IPS-NIHi7 (cell line): ENCODE measurements around the gene HAT1.
"Not testable (repeated sequence)": the region's sequence is repeated elsewhere in the genome, so short reads cannot be mapped to it uniquely, and the experiment has no call there.

Experiments used
- DNase-seq: peaks from one replicate; pipeline ENCODE4 v3.0.0; 2012; ENCODE audit warnings: mixed read lengths; ENCODE audit errors: extremely low spot score

Gene HAT1

GRCh38 chr2:171972329-171972982, 50.2 kb downstream of the HAT1 start:
- no peak for DNase-seq

GRCh38 chr2:171979103-171979502, 56.8 kb downstream of the HAT1 start:
- no peak for DNase-seq

- not testable (repeated sequence) for DNase-seq
These were observed 61.7 kb downstream of the HAT1 start for GRCh38 chr2:171983924-171984323.

- DNase-seq = no peak
These were observed 62.8 kb downstream of the HAT1 start for GRCh38 chr2:171985076-171985475.

GRCh38 chr2:171986778-171987177, 64.5 kb downstream of the HAT1 start:
- DNase-seq = no peak

- DNase-seq = no peak
These were observed 68.8 kb downstream of the HAT1 start for GRCh38 chr2:171991027-171991426.

GRCh38 chr2:171995586-171995985, 73.3 kb downstream of the HAT1 start:
- DNase-seq = no peak

GRCh38 chr2:171996021-171996420, 73.8 kb downstream of the HAT1 start:
- no peak for DNase-seq

GRCh38 chr2:171997031-171997430, 74.8 kb downstream of the HAT1 start:
- not testable (repeated sequence) for DNase-seq

GRCh38 chr2:171999161-171999560, 76.9 kb downstream of the HAT1 start:
- DNase-seq = no peak

- DNase-seq = peak; percentile 99
These were observed 77.6 kb downstream of the HAT1 start, which contains the start of gene METAP1D for GRCh38 chr2:171999604-172000469. METAP1D (plus strand) TSS chr2:171999953; CDS start chr2:171999970, 17 bp downstream.

GRCh38 chr2:172000696-172001361, 78.6 kb downstream of the HAT1 start:
- DNase-seq = no peak

- no peak for DNase-seq
These were observed 85.1 kb downstream of the HAT1 start for GRCh38 chr2:172007372-172007771.

GRCh38 chr2:172009823-172010222, 87.6 kb downstream of the HAT1 start:
- DNase-seq = no peak

GRCh38 chr2:172011812-172012575, 89.7 kb downstream of the HAT1 start:
- no peak for DNase-seq

GRCh38 chr2:172012677-172013391, 90.6 kb downstream of the HAT1 start:
- DNase-seq = no peak

GRCh38 chr2:172013396-172013795, 91.1 kb downstream of the HAT1 start:
- DNase-seq = no peak

- DNase-seq = peak; percentile 33
These were observed 99.0 kb downstream of the HAT1 start for GRCh38 chr2:172021074-172021931.

- DNase-seq = no peak
These were observed 99.7 kb downstream of the HAT1 start for GRCh38 chr2:172021955-172022354.

- DNase-seq = no peak
These were observed 109.3 kb downstream of the HAT1 start for GRCh38 chr2:172031536-172031935.
